Muscle of leg (tissue), 11 donors: ENCODE data around the gene CAPN5. TPM values are rescaled to one million over a fixed set of nuclear protein-coding genes. Genes with fewer than 3 reads are reported as not detected.

Experiments
- DNase-seq: peaks from one replicate; pipeline ENCODE4 v3.0.0; 2013
- H3K27ac ChIP-seq: one replicate; pipeline ENCODE4 v1.5.1; 2013; ENCODE audit warnings: mild to moderate bottlenecking, low read length, control low read depth
- H3K27me3 ChIP-seq: one replicate; pipeline ENCODE4 v1.6.1; 2013; ENCODE audit warnings: low read length; ENCODE audit not compliant: control insufficient read depth, insufficient read depth
- H3K36me3 ChIP-seq: one replicate; pipeline ENCODE4 v1.6.1; 2013; ENCODE audit warnings: low read length; ENCODE audit not compliant: control insufficient read depth, insufficient read depth
- H3K4me1 ChIP-seq: one replicate; pipeline ENCODE4 v1.6.1; 2013; ENCODE audit warnings: low read length; ENCODE audit not compliant: control insufficient read depth, insufficient read depth
- H3K4me3 ChIP-seq: one replicate; pipeline ENCODE4 v1.5.1; 2013; ENCODE audit warnings: low read length, control low read depth
- H3K9me3 ChIP-seq: replicated peaks from 2 replicates; pipeline ENCODE4 v1.6.1; 2013; ENCODE audit warnings: low read depth, low read length; ENCODE audit not compliant: control insufficient read depth
- WGBS: methylation state at CpG from one replicate; pipeline ENCODE4 v1.1.5; 2013; ENCODE audit warnings: missing lambda C conversion rate; ENCODE audit not compliant: insufficient coverage; 5-methylcytosine and 5-hydroxymethylcytosine counted together
- polyA plus RNA-seq, 8 donors: library from polyadenylated mRNA; unstranded; fragments of 120-200 nt; gene quantifications; one replicate each; pipeline versions ENCODE4 v1.2.1 to v1.2.3, GENCODE V29; 2013; ENCODE audit warnings: inconsistent platforms in 1 of 8, low replicate concordance in 1 of 8; ENCODE audit not compliant: insufficient read length in 8 of 8, insufficient read depth in 1 of 8
- total RNA-seq: library from RNA; stranded (reverse); fragments of 120-200 nt; gene quantifications from one replicate; pipeline ENCODE4 v1.2.4, GENCODE V29; 2013

Gene CAPN5
- total and polyA plus RNA-seq, 9 donors, result 6.2 to 17.8 (median 12.1) TPM

GRCh38 chr11:77081976-77082836 lies 15.4 kb downstream of the CAPN5 start:
- H3K27ac ChIP-seq, result peak overlapping the region; percentile 20
- H3K9me3 ChIP-seq, result peaks cover 2% of the 10 kb centered on the region
- no peak for DNase-seq
- no peaks in the 10 kb centered on the region for H3K27me3 ChIP-seq
- H3K4me1 ChIP-seq, result peaks cover 17% of the 10 kb centered on the region
- H3K4me3 ChIP-seq, result no peak overlapping the region
- 56% methylated on average over 9 of the region's 11 CpGs for WGBS
- H3K36me3 ChIP-seq, result peaks cover 17% of the 10 kb centered on the region

- Histone ChIP-seq H3K27ac (peak overlapping the region; percentile 20), H3K4me1 (peaks cover 17% of the 10 kb centered on the region), H3K27me3 (no peaks in the 10 kb centered on the region), H3K36me3 (peaks cover 17% of the 10 kb centered on the region), H3K9me3 (peaks cover 2% of the 10 kb centered on the region), H3K4me3 (no peak overlapping the region)
- DNase-seq, result peak; percentile 79
- 68% methylated on average over 13 of the region's 15 CpGs for WGBS
Measured at GRCh38 chr11:77082838-77083565, 16.2 kb downstream of the CAPN5 start.

- DNase-seq, result no peak
- Histone ChIP-seq H3K27me3 (no peaks in the 10 kb centered on the region), H3K36me3 (peaks cover 17% of the 10 kb centered on the region), H3K27ac (no peak overlapping the region), H3K9me3 (no peaks in the 10 kb centered on the region), H3K4me3 (no peak overlapping the region), H3K4me1 (peaks cover 17% of the 10 kb centered on the region)
- WGBS, result 92% methylated on average over 11 of the region's 12 CpGs
Measured at GRCh38 chr11:77083566-77084245, 16.9 kb downstream of the CAPN5 start.

GRCh38 chr11:77084581-77085191 lies 17.9 kb downstream of the CAPN5 start:
- H3K27me3 ChIP-seq, result no peaks in the 10 kb centered on the region
- H3K9me3 ChIP-seq, result no peaks in the 10 kb centered on the region
- H3K4me3 ChIP-seq, result no peak overlapping the region
- H3K36me3 ChIP-seq, result peaks cover 17% of the 10 kb centered on the region
- WGBS, result 94% methylated on average over 21 of the region's 25 CpGs
- H3K27ac ChIP-seq, result no peak overlapping the region
- DNase-seq, result no peak
- peaks cover 17% of the 10 kb centered on the region for H3K4me1 ChIP-seq

GRCh38 chr11:77085652-77086051 lies 18.9 kb downstream of the CAPN5 start:
- H3K9me3 ChIP-seq, result no peaks in the 10 kb centered on the region
- H3K27me3 ChIP-seq, result no peaks in the 10 kb centered on the region
- 80% methylated on average over 3 of the region's 6 CpGs for WGBS
- no peak overlapping the region for H3K27ac ChIP-seq
- peaks cover 17% of the 10 kb centered on the region for H3K36me3 ChIP-seq
- H3K4me1 ChIP-seq, result peaks cover 17% of the 10 kb centered on the region
- DNase-seq, result no peak
- H3K4me3 ChIP-seq, result no peak overlapping the region

GRCh38 chr11:77086521-77087472 lies 20.0 kb downstream of the CAPN5 start:
- Histone ChIP-seq H3K4me1 (peaks cover 22% of the 10 kb centered on the region), H3K36me3 (peaks cover 17% of the 10 kb centered on the region), H3K9me3 (no peaks in the 10 kb centered on the region), H3K4me3 (no peak overlapping the region), H3K27me3 (no peaks in the 10 kb centered on the region), H3K27ac (no peak overlapping the region)
- 80% methylated on average over 16 of the region's 23 CpGs for WGBS
- DNase-seq, result no peak

GRCh38 chr11:77087723-77088225 lies 21.0 kb downstream of the CAPN5 start:
- peaks cover 21% of the 10 kb centered on the region for H3K4me1 ChIP-seq
- H3K36me3 ChIP-seq, result peaks cover 17% of the 10 kb centered on the region
- H3K27ac ChIP-seq, result no peak overlapping the region
- no peaks in the 10 kb centered on the region for H3K9me3 ChIP-seq
- H3K27me3 ChIP-seq, result no peaks in the 10 kb centered on the region
- WGBS, result 89% methylated on average over 5 of the region's 9 CpGs
- no peak for DNase-seq
- H3K4me3 ChIP-seq, result no peak overlapping the region

GRCh38 chr11:77088236-77089003 lies 21.6 kb downstream of the CAPN5 start:
- Histone ChIP-seq H3K36me3 (peaks cover 17% of the 10 kb centered on the region), H3K4me3 (no peak overlapping the region), H3K27me3 (no peaks in the 10 kb centered on the region), H3K27ac (no peak overlapping the region), H3K9me3 (no peaks in the 10 kb centered on the region), H3K4me1 (peaks cover 21% of the 10 kb centered on the region)
- WGBS, result 74% methylated on average over 7 of the region's 11 CpGs
- DNase-seq, result no peak
